CD4-positive, alpha-beta T cell (primary cell): ENCODE results near the gene TMEM201. TPM values are rescaled to one million over a fixed set of nuclear protein-coding genes. Genes with fewer than 3 reads are reported as not detected.

Source experiments
- ATAC-seq: fragments of 200-7000 bp; cut with Tn5 transposase; one replicate; pipeline ENCODE4 v1.10.0; 2022; ENCODE audit warnings: mild to moderate bottlenecking; ENCODE audit not compliant: poor library complexity
- CTCF ChIA-PET: fragments of 350-600 bp; sonication (Branson Sonifier 250); formaldehyde crosslinking; loops from one replicate; lab custom pipeline; 2021; ENCODE audit warnings: antibody characterized with exemption, inconsistent platforms; lab: Charles Lee
- POLR2A ChIA-PET: fragments of 350-600 bp; sonication (Branson Sonifier 250); formaldehyde crosslinking; loops from one replicate; lab custom pipeline; 2021; ENCODE audit warnings: antibody characterized with exemption, inconsistent platforms; lab: Charles Lee
- DNase-seq, 14 experiments: peaks; one replicate each; pipeline ENCODE4 v3.0.0-alpha.2; 2013 to 2020; ENCODE audit warnings: mixed read lengths in 2 of 14
- H3K27ac ChIP-seq, 2 donors: one replicate each; pipeline versions ENCODE4 v1.5.1 to v1.7.0; 2013; ENCODE audit warnings: low read length in 2 of 2, low read depth in 1 of 2, mild to moderate bottlenecking in 1 of 2
- H3K27me3 ChIP-seq, 2 experiments: 1 replicate in 1 of 2; 2 replicates in 1 of 2; pipeline versions ENCODE4 v1.6.1 to v1.7.0; 2013; ENCODE audit warnings: low read length in 2 of 2, control low read depth in 1 of 2, mild to moderate bottlenecking in 1 of 2, moderate library complexity in 1 of 2; ENCODE audit not compliant: insufficient read depth in 2 of 2, control insufficient read depth in 1 of 2
- H3K36me3 ChIP-seq: one replicate; pipeline ENCODE4 v1.6.1; 2013; ENCODE audit warnings: low read length, control low read depth; ENCODE audit not compliant: insufficient read depth
- H3K4me1 ChIP-seq: one replicate; pipeline ENCODE4 v1.6.1; 2013; ENCODE audit warnings: low read length, control low read depth; ENCODE audit not compliant: insufficient read depth
- H3K4me3 ChIP-seq: one replicate; pipeline ENCODE4 v1.5.1; 2013; ENCODE audit warnings: mild to moderate bottlenecking, low read length, moderate library complexity
- H3K9me3 ChIP-seq, 2 experiments: 1 replicate in 1 of 2; 2 replicates in 1 of 2; pipeline versions ENCODE4 v1.6.1 to v1.7.0; 2013; ENCODE audit warnings: low read length in 2 of 2, mild to moderate bottlenecking in 2 of 2, control low read depth in 1 of 2, moderate library complexity in 1 of 2; ENCODE audit not compliant: control insufficient read depth in 1 of 2, insufficient read depth in 1 of 2
- H3K27ac Mint-ChIP-seq: one replicate; pipeline ENCODE4 v1.8.0; 2020; ENCODE audit warnings: mixed read lengths
- H3K27me3 Mint-ChIP-seq: one replicate; pipeline ENCODE4 v1.8.0; 2021; ENCODE audit warnings: mixed read lengths
- H3K36me3 Mint-ChIP-seq: one replicate; pipeline ENCODE4 v1.8.0; 2021; ENCODE audit warnings: low read depth, mixed read lengths
- H3K4me1 Mint-ChIP-seq: one replicate; pipeline ENCODE4 v1.8.0; 2021; ENCODE audit warnings: low read depth, mixed read lengths
- H3K4me3 Mint-ChIP-seq: one replicate; pipeline ENCODE4 v1.8.0; 2020; ENCODE audit warnings: mild to moderate bottlenecking, mixed read lengths
- H3K9me3 Mint-ChIP-seq: one replicate; pipeline ENCODE4 v1.8.0; 2020; ENCODE audit warnings: mixed read lengths
- CTCF ChIP-seq: fragments of 200-600 bp; IDR thresholded peaks from one replicate; pipeline ENCODE4 v1.8.0; 2022; ENCODE audit warnings: antibody characterized with exemption, mild to moderate bottlenecking
- intact Hi-C, 2 experiments: fragments of 100-400 bp; cut with DNase I in 1 of 2; cut with micrococcal nuclease in 1 of 2; formaldehyde crosslinking; loops; one replicate each; pipeline versions ENCODE4 v1.15.1 to v1.9.0; 2023 to 2025; cut with DNase I, micrococcal nuclease
- total RNA-seq, 174 experiments: library from RNA in 2 of 174; stranded (reverse) in 2 of 174; gene quantifications; one replicate each; pipeline ENCODE4 v1.2.3 and lab custom pipeline; 2021 to 2026

Gene TMEM201
- total RNA-seq, 2 experiments from 2014 or later: 9.1 to 9.2 TPM

- no peaks in the 10 kb centered on the region for H3K9me3 ChIP-seq
- no peaks in the 10 kb centered on the region for H3K4me1 Mint-ChIP-seq
- no peaks in the 10 kb centered on the region for H3K27me3 ChIP-seq
- no peak for DNase-seq
- H3K4me3 Mint-ChIP-seq: no peak overlapping the region
- H3K36me3 Mint-ChIP-seq: peaks cover 10% of the 10 kb centered on the region
- H3K4me1 ChIP-seq: no peaks in the 10 kb centered on the region
- intact Hi-C loops: no loop called here
- ChIA-PET POLR2A (no interaction called here), CTCF (no interaction called here)
- no peak overlapping the region for H3K4me3 ChIP-seq
- H3K27ac Mint-ChIP-seq: no peak overlapping the region
- H3K9me3 Mint-ChIP-seq: no peaks in the 10 kb centered on the region
- ATAC-seq: no peak
- no peak overlapping the region for H3K27ac ChIP-seq
- H3K36me3 ChIP-seq: peaks cover 21% of the 10 kb centered on the region
- no peaks in the 10 kb centered on the region for H3K27me3 Mint-ChIP-seq
- no peak for TF ChIP-seq CTCF
Measured at GRCh38 chr1:9600861-9601834, 12.4 kb downstream of the TMEM201 start.

GRCh38 chr1:9601942-9602793 is 13.5 kb downstream of the TMEM201 start:
- Mint-ChIP-seq H3K36me3 (peaks cover 10% of the 10 kb centered on the region), H3K27me3 (no peaks in the 10 kb centered on the region), H3K27ac (no peak overlapping the region), H3K4me3 (no peak overlapping the region), H3K9me3 (no peaks in the 10 kb centered on the region), H3K4me1 (no peaks in the 10 kb centered on the region)
- peaks cover 18% of the 10 kb centered on the region for H3K36me3 ChIP-seq
- intact Hi-C loops: no loop called here
- no peak for TF ChIP-seq CTCF
- ATAC-seq (no peak), DNase-seq (no peak)
- H3K4me3 ChIP-seq: no peak overlapping the region
- CTCF ChIA-PET: no interaction called here
- no peaks in the 10 kb centered on the region for H3K4me1 ChIP-seq
- POLR2A ChIA-PET: no interaction called here
- no peaks in the 10 kb centered on the region for H3K27me3 ChIP-seq
- no peak overlapping the region for H3K27ac ChIP-seq
- H3K9me3 ChIP-seq: no peaks in the 10 kb centered on the region

GRCh38 chr1:9602794-9603167 is 14.1 kb downstream of the TMEM201 start:
- POLR2A ChIA-PET: no interaction called here
- H3K27me3 ChIP-seq: no peaks in the 10 kb centered on the region
- H3K4me1 Mint-ChIP-seq: no peaks in the 10 kb centered on the region
- no peaks in the 10 kb centered on the region for H3K4me1 ChIP-seq
- no peaks in the 10 kb centered on the region for H3K9me3 Mint-ChIP-seq
- no peaks in the 10 kb centered on the region for H3K27me3 Mint-ChIP-seq
- ATAC-seq (no peak), DNase-seq (no peak)
- peaks cover 10% of the 10 kb centered on the region for H3K36me3 Mint-ChIP-seq
- peaks cover 13% of the 10 kb centered on the region for H3K36me3 ChIP-seq
- no peak overlapping the region for H3K4me3 ChIP-seq
- no peak overlapping the region for H3K4me3 Mint-ChIP-seq
- CTCF ChIA-PET: no interaction called here
- TF ChIP-seq CTCF: no peak
- no peak overlapping the region for H3K27ac ChIP-seq
- no peaks in the 10 kb centered on the region for H3K9me3 ChIP-seq
- H3K27ac Mint-ChIP-seq: no peak overlapping the region
- intact Hi-C loops: no loop called here
